HepG2 (cell line): ENCODE results near the gene MRPL30. TPM values are rescaled to one million over a fixed set of nuclear protein-coding genes. Genes with fewer than 3 reads are reported as not detected.

Experiments
- KLF15 ChIP-seq: sonication (generic); formaldehyde crosslinking; IDR thresholded peaks from 2 replicates; pipeline ENCODE4 v1.8.1; 2023; ENCODE audit warnings: borderline replicate concordance, mild to moderate bottlenecking, inconsistent platforms, missing genetic modification reagents, mixed read lengths
- MEIS2 ChIP-seq: sonication (generic); formaldehyde crosslinking; IDR thresholded peaks from 2 replicates; pipeline ENCODE4 v1.9.0; 2021; ENCODE audit warnings: mild to moderate bottlenecking, missing genetic modification reagents
- NR2F1 ChIP-seq, 2 experiments: fragments of 450-650 bp in 1 of 2; formaldehyde crosslinking in 1 of 2; IDR thresholded peaks; 2 replicates each; pipeline versions ENCODE4 v1.5.0 to v1.6.1; 2016 to 2020; ENCODE audit warnings: mild to moderate bottlenecking in 1 of 2, missing compliant biosample characterization in 1 of 2, missing genetic modification reagents in 1 of 2, moderate library complexity in 1 of 2
- ZFP36 ChIP-seq: fragments of 150-350 bp; IDR thresholded peaks from 2 replicates; pipeline ENCODE4 v1.6.1; 2018; ENCODE audit warnings: borderline replicate concordance, low read length, low read depth; ENCODE audit not compliant: partially characterized antibody
- ZNF124 ChIP-seq: sonication (generic); formaldehyde crosslinking; IDR thresholded peaks from 2 replicates; pipeline ENCODE4 v1.4.0; 2020; ENCODE audit warnings: missing genetic modification reagents
- ZNF329 ChIP-seq: sonication (generic); formaldehyde crosslinking; IDR thresholded peaks from 2 replicates; pipeline ENCODE4 v1.9.0; 2021; ENCODE audit warnings: low read depth, mild to moderate bottlenecking, missing genetic modification reagents
- ZNF564 ChIP-seq: sonication (generic); formaldehyde crosslinking; IDR thresholded peaks from 2 replicates; pipeline ENCODE4 v1.8.1; 2023; ENCODE audit warnings: mild to moderate bottlenecking, missing genetic modification reagents
- ZNF761 ChIP-seq: sonication (generic); formaldehyde crosslinking; conservative IDR thresholded peaks from 2 replicates; pipeline ENCODE4 v1.4.0; 2020; ENCODE audit warnings: mild to moderate bottlenecking, missing genetic modification reagents
- ZSCAN25 ChIP-seq: sonication (generic); formaldehyde crosslinking; IDR thresholded peaks from 2 replicates; pipeline ENCODE4 v1.8.0; 2022; ENCODE audit warnings: mild to moderate bottlenecking, missing genetic modification reagents
- polyA plus RNA-seq, 8 experiments: library from polyadenylated mRNA; depleted of rRNA in 3 of 8; stranded (reverse) in 7 of 8; unstranded in 1 of 8; fragments of >200 nt; fragmentation: Illumina TruSeq in 4 of 8; extraction: Trizol in 4 of 8; gene quantifications; 2 replicates each; pipeline versions ENCODE4 v1.2.1 to v1.2.3, GENCODE V29; 2011 to 2016; ENCODE audit warnings: low read depth in 4 of 8, missing spikeins in 1 of 8, mixed read lengths in 1 of 8; ENCODE audit not compliant: insufficient read depth in 1 of 8
- total RNA-seq, 5 experiments: library from RNA; depleted of rRNA; stranded (reverse); fragments of >200 nt; fragmentation: Illumina TruSeq; extraction: Trizol; gene quantifications; 2 replicates each; pipeline ENCODE4 v1.2.3, GENCODE V29; 2016; ENCODE audit warnings: low read depth in 1 of 5
- TF ChIP-seq, protein P1 (sequence below): sonication (generic); formaldehyde crosslinking; IDR thresholded peaks from 2 replicates; pipeline ENCODE4 v1.4.0; 2020; ENCODE audit warnings: missing genetic modification reagents, borderline replicate concordance
- TF ChIP-seq, protein P2 (sequence below): sonication (generic); formaldehyde crosslinking; IDR thresholded peaks from 2 replicates; pipeline ENCODE4 v1.8.0; 2023; ENCODE audit warnings: mild to moderate bottlenecking, missing genetic modification reagents
- TF ChIP-seq, protein P3 (sequence below): sonication (generic); formaldehyde crosslinking; IDR thresholded peaks from 2 replicates; pipeline ENCODE4 v1.4.0; 2020; ENCODE audit warnings: mild to moderate bottlenecking, missing genetic modification reagents
- TF ChIP-seq, protein P4 (sequence below): sonication (generic); formaldehyde crosslinking; IDR thresholded peaks from 2 replicates; pipeline ENCODE4 v1.8.0; 2022; ENCODE audit warnings: mild to moderate bottlenecking, missing genetic modification reagents, moderate library complexity

MRPL30 gene
- total and polyA plus RNA-seq, 2 of the 13 experiments (the other 11 are each of a cell fraction or from before 2014, with no cell fraction given) = 30.2 to 75.3 TPM

DNA sequence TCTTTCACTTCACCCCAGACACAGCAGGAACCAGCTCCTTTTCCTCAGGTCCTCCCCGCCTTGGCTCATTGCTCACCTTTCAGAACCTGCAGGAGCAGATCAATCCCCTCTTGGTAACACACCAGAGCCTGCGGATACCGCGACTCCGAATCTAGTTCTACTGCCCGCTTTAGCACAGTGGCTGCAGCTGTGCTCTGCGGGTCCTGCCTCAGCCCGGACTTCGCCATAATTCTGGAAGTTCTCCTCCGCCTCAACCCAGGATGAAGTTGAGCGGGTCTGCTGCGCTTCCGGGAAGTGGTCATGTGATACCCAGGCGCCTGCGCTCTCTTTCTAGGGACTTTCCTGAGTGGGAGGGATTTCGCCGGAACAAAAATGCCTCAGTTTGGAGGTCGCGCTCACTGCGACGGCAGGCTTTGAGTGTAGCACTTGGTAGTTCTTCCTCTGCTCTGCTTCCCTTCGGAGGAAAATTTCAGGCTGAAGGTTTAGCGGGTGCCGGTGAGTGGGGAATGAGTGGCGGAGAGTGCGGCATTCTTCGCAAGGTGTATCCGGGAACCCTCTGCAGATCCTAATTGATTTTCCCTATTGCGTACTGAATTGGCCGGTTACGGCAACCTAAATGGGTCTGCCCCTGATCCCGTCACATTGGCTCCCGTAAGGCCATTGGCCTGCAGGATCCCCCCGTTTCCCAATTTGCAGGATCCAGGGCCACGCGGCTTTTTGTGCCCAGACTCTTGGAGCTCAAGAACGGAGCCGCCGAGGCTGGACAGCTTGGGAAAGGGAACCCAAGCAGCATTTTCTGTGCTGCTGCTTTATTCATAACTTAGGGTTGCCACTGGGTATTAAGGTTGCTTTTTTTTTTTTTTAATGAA is at the start of gene MRPL30, which contains the start of gene MITD1 (continued):
- peak; percentile 52 for TF ChIP-seq ZFP36
- TF ChIP-seq, protein P1, sequence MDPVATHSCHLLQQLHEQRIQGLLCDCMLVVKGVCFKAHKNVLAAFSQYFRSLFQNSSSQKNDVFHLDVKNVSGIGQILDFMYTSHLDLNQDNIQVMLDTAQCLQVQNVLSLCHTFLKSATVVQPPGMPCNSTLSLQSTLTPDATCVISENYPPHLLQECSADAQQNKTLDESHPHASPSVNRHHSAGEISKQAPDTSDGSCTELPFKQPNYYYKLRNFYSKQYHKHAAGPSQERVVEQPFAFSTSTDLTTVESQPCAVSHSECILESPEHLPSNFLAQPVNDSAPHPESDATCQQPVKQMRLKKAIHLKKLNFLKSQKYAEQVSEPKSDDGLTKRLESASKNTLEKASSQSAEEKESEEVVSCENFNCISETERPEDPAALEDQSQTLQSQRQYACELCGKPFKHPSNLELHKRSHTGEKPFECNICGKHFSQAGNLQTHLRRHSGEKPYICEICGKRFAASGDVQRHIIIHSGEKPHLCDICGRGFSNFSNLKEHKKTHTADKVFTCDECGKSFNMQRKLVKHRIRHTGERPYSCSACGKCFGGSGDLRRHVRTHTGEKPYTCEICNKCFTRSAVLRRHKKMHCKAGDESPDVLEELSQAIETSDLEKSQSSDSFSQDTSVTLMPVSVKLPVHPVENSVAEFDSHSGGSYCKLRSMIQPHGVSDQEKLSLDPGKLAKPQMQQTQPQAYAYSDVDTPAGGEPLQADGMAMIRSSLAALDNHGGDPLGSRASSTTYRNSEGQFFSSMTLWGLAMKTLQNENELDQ (CRISPR knock-in tag) = peak; percentile 79; the same call in 1 of the 2 replicates
- TF ChIP-seq ZNF564 (CRISPR knock-in tag) = peak; percentile 2; the same call in 1 of the 2 replicates
- TF ChIP-seq, protein P2, sequence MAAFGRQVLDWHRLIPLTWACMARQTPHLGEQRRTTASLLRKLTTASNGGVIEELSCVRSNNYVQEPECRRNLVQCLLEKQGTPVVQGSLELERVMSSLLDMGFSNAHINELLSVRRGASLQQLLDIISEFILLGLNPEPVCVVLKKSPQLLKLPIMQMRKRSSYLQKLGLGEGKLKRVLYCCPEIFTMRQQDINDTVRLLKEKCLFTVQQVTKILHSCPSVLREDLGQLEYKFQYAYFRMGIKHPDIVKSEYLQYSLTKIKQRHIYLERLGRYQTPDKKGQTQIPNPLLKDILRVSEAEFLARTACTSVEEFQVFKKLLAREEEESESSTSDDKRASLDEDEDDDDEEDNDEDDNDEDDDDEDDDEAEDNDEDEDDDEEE = peak; percentile 91
- 0 out of 2 replicates have a peak, but pooled peaks have one; percentile 54 for TF ChIP-seq ZNF329 (CRISPR knock-in tag)
- TF ChIP-seq, protein P3, sequence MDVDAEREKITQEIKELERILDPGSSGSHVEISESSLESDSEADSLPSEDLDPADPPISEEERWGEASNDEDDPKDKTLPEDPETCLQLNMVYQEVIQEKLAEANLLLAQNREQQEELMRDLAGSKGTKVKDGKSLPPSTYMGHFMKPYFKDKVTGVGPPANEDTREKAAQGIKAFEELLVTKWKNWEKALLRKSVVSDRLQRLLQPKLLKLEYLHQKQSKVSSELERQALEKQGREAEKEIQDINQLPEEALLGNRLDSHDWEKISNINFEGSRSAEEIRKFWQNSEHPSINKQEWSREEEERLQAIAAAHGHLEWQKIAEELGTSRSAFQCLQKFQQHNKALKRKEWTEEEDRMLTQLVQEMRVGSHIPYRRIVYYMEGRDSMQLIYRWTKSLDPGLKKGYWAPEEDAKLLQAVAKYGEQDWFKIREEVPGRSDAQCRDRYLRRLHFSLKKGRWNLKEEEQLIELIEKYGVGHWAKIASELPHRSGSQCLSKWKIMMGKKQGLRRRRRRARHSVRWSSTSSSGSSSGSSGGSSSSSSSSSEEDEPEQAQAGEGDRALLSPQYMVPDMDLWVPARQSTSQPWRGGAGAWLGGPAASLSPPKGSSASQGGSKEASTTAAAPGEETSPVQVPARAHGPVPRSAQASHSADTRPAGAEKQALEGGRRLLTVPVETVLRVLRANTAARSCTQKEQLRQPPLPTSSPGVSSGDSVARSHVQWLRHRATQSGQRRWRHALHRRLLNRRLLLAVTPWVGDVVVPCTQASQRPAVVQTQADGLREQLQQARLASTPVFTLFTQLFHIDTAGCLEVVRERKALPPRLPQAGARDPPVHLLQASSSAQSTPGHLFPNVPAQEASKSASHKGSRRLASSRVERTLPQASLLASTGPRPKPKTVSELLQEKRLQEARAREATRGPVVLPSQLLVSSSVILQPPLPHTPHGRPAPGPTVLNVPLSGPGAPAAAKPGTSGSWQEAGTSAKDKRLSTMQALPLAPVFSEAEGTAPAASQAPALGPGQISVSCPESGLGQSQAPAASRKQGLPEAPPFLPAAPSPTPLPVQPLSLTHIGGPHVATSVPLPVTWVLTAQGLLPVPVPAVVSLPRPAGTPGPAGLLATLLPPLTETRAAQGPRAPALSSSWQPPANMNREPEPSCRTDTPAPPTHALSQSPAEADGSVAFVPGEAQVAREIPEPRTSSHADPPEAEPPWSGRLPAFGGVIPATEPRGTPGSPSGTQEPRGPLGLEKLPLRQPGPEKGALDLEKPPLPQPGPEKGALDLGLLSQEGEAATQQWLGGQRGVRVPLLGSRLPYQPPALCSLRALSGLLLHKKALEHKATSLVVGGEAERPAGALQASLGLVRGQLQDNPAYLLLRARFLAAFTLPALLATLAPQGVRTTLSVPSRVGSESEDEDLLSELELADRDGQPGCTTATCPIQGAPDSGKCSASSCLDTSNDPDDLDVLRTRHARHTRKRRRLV (CRISPR knock-in tag) = no peak
- TF ChIP-seq, protein P4, sequence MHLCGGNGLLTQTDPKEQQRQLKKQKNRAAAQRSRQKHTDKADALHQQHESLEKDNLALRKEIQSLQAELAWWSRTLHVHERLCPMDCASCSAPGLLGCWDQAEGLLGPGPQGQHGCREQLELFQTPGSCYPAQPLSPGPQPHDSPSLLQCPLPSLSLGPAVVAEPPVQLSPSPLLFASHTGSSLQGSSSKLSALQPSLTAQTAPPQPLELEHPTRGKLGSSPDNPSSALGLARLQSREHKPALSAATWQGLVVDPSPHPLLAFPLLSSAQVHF (CRISPR knock-in tag) = 0 out of 2 replicates have a peak, but pooled peaks have one; percentile 52
- 0 out of 2 replicates have a peak, but pooled peaks have one; percentile 52 for TF ChIP-seq MEIS2
- peak; percentile 83; the same call in 1 of the 2 replicates for TF ChIP-seq ZNF761 (CRISPR knock-in tag)
- peak; percentile 88 for TF ChIP-seq ZSCAN25
- peak; percentile 94; the same call in 1 of the 2 replicates for TF ChIP-seq ZNF124
- TF ChIP-seq NR2F1 (CRISPR knock-in tag; IDR thresholded peaks at IDR 0.05) = peak in 1 of 2 experiments; percentile 18; a peak in 1 of 4 replicates
- TF ChIP-seq KLF15 (CRISPR knock-in tag) = 0 out of 2 replicates have a peak, but pooled peaks have one; percentile 58
